Measurements from ENCODE around the gene CHMP4A.

Gene CHMP4A

GRCh38 chr14:24212924-24213865 is at the start of gene CHMP4A:
Gene CHMP4A, minus strand, starts transcription at chr14:24213488. Its CDS starts 49 bp downstream, at chr14:24213439.
- DNase-seq = peak; percentile 97

- DNase-seq = no peak
Measured at GRCh38 chr14:24261969-24262327, 48.7 kb upstream of the CHMP4A start.

GRCh38 chr14:24261256-24261968 is 48.1 kb upstream of the CHMP4A start:
- no peak for DNase-seq

GRCh38 chr14:24260780-24261157 is 47.5 kb upstream of the CHMP4A start:
- no peak for DNase-seq

- no peak for DNase-seq
Measured at GRCh38 chr14:24260026-24260779, 46.9 kb upstream of the CHMP4A start.

- no peak for DNase-seq
Measured at GRCh38 chr14:24259282-24260025, 46.2 kb upstream of the CHMP4A start.

- DNase-seq = no peak
Measured at GRCh38 chr14:24258548-24259265, 45.4 kb upstream of the CHMP4A start.

GRCh38 chr14:24258119-24258518 is 44.8 kb upstream of the CHMP4A start:
- DNase-seq = no peak

- DNase-seq = no peak
Measured at GRCh38 chr14:24256960-24257359, 43.7 kb upstream of the CHMP4A start.

- peak; percentile 84 for DNase-seq
Measured at GRCh38 chr14:24255931-24256711, 42.8 kb upstream of the CHMP4A start.

GRCh38 chr14:24255438-24255837 is 42.1 kb upstream of the CHMP4A start:
- DNase-seq = no peak

GRCh38 chr14:24254630-24255392 is 41.5 kb upstream of the CHMP4A start:
- DNase-seq = no peak

- no peak for DNase-seq
Measured at GRCh38 chr14:24253936-24254335, 40.6 kb upstream of the CHMP4A start.

GRCh38 chr14:24252289-24253124 is 39.2 kb upstream of the CHMP4A start:
- DNase-seq = no peak

GRCh38 chr14:24251880-24252288 is 38.6 kb upstream of the CHMP4A start:
- DNase-seq = no peak

- no peak for DNase-seq
Measured at GRCh38 chr14:24250354-24250753, 37.1 kb upstream of the CHMP4A start.

GRCh38 chr14:24249230-24250021 is 36.1 kb upstream of the CHMP4A start:
- no peak for DNase-seq

GRCh38 chr14:24247422-24247821 is 34.1 kb upstream of the CHMP4A start:
- DNase-seq = peak; percentile 11
